Trophoblast cell (in vitro differentiated cells and primary cell): ENCODE data around the gene TJP2.

ENCODE experiments used
- DNase-seq, 2 donors: peaks; one replicate each; pipeline ENCODE4 v3.0.0-alpha.2; 2016
- H2AFZ ChIP-seq: 2 replicates; pipeline ENCODE4 v1.6.1; 2013; ENCODE audit warnings: low read length, moderate library complexity, mild to moderate bottlenecking; ENCODE audit not compliant: insufficient read depth, poor library complexity
- H2AK5ac ChIP-seq: 2 replicates; pipeline ENCODE4 v1.6.1; 2013; ENCODE audit warnings: mild to moderate bottlenecking, low read length
- H2BK120ac ChIP-seq: 2 replicates; pipeline ENCODE4 v1.6.1; 2013; ENCODE audit warnings: low read length, mild to moderate bottlenecking, moderate library complexity; ENCODE audit not compliant: insufficient read depth, poor library complexity
- H2BK12ac ChIP-seq: 2 replicates; pipeline ENCODE4 v1.6.1; 2013; ENCODE audit warnings: mild to moderate bottlenecking, low read length, moderate library complexity
- H2BK5ac ChIP-seq: 2 replicates; pipeline ENCODE4 v1.6.1; 2013; ENCODE audit warnings: low read length, low read depth, moderate library complexity, mild to moderate bottlenecking; ENCODE audit not compliant: poor library complexity
- H3K14ac ChIP-seq: 2 replicates; pipeline ENCODE4 v1.6.1; 2013; ENCODE audit warnings: mild to moderate bottlenecking, low read length
- H3K18ac ChIP-seq: 2 replicates; pipeline ENCODE4 v1.6.1; 2013; ENCODE audit warnings: mild to moderate bottlenecking, low read length
- H3K23ac ChIP-seq: 2 replicates; pipeline ENCODE4 v1.6.1; 2013; ENCODE audit warnings: low read length
- H3K27ac ChIP-seq: 2 replicates; pipeline ENCODE4 v1.5.1; 2013; ENCODE audit warnings: low read depth, mild to moderate bottlenecking, inconsistent platforms, low read length, moderate library complexity
- H3K27me3 ChIP-seq: 2 replicates; pipeline ENCODE4 v1.6.1; 2013; ENCODE audit warnings: inconsistent platforms, mild to moderate bottlenecking, low read length, moderate library complexity; ENCODE audit not compliant: insufficient read depth
- H3K36me3 ChIP-seq, 2 experiments: 1 replicate in 1 of 2; 2 replicates in 1 of 2; pipeline ENCODE4 v1.6.1; 2013; ENCODE audit warnings: low read length in 2 of 2, mild to moderate bottlenecking in 2 of 2, moderate library complexity in 1 of 2; ENCODE audit not compliant: insufficient read depth in 2 of 2, control insufficient read depth in 1 of 2
- H3K4ac ChIP-seq: 2 replicates; pipeline ENCODE4 v1.6.1; 2013; ENCODE audit warnings: low read depth, mild to moderate bottlenecking, low read length, moderate library complexity
- H3K4me1 ChIP-seq, 2 experiments: 1 replicate in 1 of 2; 2 replicates in 1 of 2; pipeline ENCODE4 v1.6.1; 2013; ENCODE audit warnings: low read length in 2 of 2, mild to moderate bottlenecking in 2 of 2, moderate library complexity in 1 of 2; ENCODE audit not compliant: insufficient read depth in 2 of 2, control insufficient read depth in 1 of 2
- H3K4me2 ChIP-seq: 2 replicates; pipeline ENCODE4 v1.6.1; 2013; ENCODE audit warnings: inconsistent platforms, mild to moderate bottlenecking, low read length, moderate library complexity
- H3K4me3 ChIP-seq: 2 replicates; pipeline ENCODE4 v1.5.1; 2013; ENCODE audit warnings: mild to moderate bottlenecking, low read depth, low read length, inconsistent platforms
- H3K79me1 ChIP-seq: one replicate; pipeline ENCODE4 v1.6.1; 2013; ENCODE audit warnings: low read length
- H3K79me2 ChIP-seq: 2 replicates; pipeline ENCODE4 v1.6.1; 2013; ENCODE audit warnings: low read length, mild to moderate bottlenecking; ENCODE audit not compliant: control insufficient read depth, insufficient read depth, poor library complexity
- H3K9ac ChIP-seq: 2 replicates; pipeline ENCODE4 v1.6.1; 2013; ENCODE audit warnings: mild to moderate bottlenecking, low read length
- H3K9me3 ChIP-seq: 2 replicates; pipeline ENCODE4 v1.6.1; 2013; ENCODE audit warnings: low read depth, mild to moderate bottlenecking, control low read depth, inconsistent platforms, low read length; ENCODE audit not compliant: insufficient read depth
- H4K12ac ChIP-seq: 2 replicates; pipeline ENCODE4 v1.6.1; 2013; ENCODE audit warnings: low read depth, mild to moderate bottlenecking, low read length, moderate library complexity
- H4K8ac ChIP-seq: 2 replicates; pipeline ENCODE4 v1.6.1; 2013; ENCODE audit warnings: low read depth, mild to moderate bottlenecking, low read length, moderate library complexity
- H4K91ac ChIP-seq: one replicate; pipeline ENCODE4 v1.6.1; 2013; ENCODE audit warnings: low read depth, mild to moderate bottlenecking, low read length, moderate library complexity
- WGBS: extraction: QIAGEN DNeasy Blood & Tissue Kit; methylation state at CpG from one replicate; pipeline ENCODE4 v1.1.7; 2013; ENCODE audit warnings: missing lambda C conversion rate; ENCODE audit not compliant: insufficient read length, insufficient coverage; ENCODE audit errors: extremely low coverage; 5-methylcytosine and 5-hydroxymethylcytosine counted together

The TJP2 gene

DNA sequence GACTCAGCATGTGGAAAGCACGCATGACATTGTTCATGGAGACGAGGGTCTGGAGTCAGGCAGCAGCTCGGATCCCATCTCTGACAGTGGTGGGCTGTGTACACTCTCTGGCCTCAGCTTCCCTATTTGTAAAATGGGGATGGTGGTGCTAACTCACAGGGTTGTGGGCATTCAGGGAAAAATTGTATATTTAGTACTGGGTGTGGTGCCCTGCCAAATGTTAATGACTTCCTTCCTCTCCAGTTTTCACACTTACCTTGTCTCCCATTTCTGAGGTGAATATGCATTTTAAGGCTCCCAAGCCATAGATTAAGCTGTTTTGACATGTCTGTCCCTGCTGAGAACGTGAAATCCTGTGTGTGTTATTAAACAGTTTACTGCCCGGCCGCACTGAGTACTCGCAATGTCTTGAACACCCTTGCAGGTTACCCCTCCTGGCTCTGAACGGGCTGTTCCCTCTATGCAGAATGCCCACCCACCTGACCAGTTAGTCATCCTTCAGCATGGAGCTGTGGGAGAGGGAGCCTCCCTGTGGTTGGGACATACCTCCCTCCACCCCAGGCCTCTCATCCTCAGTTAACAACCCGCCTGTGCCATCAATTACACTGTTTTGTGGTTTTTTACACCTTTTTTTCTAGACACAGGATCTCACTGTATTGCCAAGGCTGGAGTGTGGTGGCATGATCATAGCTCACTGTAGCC, 25.8 kb downstream of the TJP2 start:
- no peak overlapping the region for H2BK12ac ChIP-seq
- H3K9ac ChIP-seq, result no peak overlapping the region
- H3K9me3 ChIP-seq, result no peaks in the 10 kb centered on the region
- no CpG with 5 or more reads among the region's 9 CpGs for WGBS
- no peaks in the 10 kb centered on the region for H3K36me3 ChIP-seq
- H3K23ac ChIP-seq, result no peak overlapping the region
- H3K27ac ChIP-seq, result no peak overlapping the region
- peaks cover 12 to 25% of the 10 kb centered on the region in 2 experiments for H3K4me1 ChIP-seq
- no peak overlapping the region for H2BK5ac ChIP-seq
- DNase-seq, result no peak
- no peak overlapping the region for H3K4me3 ChIP-seq
- no peak overlapping the region for H3K4me2 ChIP-seq
- no peaks in the 10 kb centered on the region for H3K79me1 ChIP-seq
- H3K79me2 ChIP-seq, result peaks cover 24% of the 10 kb centered on the region
- no peak overlapping the region for H3K18ac ChIP-seq
- H2BK120ac ChIP-seq, result no peak overlapping the region
- no peaks in the 10 kb centered on the region for H3K27me3 ChIP-seq
- no peak overlapping the region for H4K8ac ChIP-seq
- H2AFZ ChIP-seq, result no peak overlapping the region
- H2AK5ac ChIP-seq, result no peak overlapping the region
- H4K91ac ChIP-seq, result no peak overlapping the region
- H4K12ac ChIP-seq, result no peak overlapping the region
- H3K14ac ChIP-seq, result no peak overlapping the region
- peak overlapping the region; percentile 49 for H3K4ac ChIP-seq

DNA sequence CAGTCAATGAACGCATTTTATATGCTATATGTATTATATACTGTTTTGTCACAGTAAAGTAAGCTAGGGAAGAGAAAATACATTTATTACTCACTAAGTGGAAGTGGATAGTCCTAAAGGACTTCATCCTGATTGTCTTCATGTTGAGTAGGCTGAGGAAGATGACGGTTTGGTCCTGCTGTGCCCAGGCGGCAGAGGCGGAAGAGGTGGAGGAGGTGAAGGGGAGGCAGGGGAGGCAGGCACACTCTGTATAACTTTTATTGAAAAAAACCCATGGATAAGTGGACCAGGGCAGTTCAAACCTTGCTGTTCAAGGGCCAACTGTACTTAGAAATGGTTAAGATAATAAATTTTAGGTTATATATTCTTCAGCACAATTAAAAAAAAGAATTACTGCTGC, 28.5 kb downstream of the TJP2 start:
- no peak overlapping the region for H3K9ac ChIP-seq
- no peaks in the 10 kb centered on the region for H3K36me3 ChIP-seq
- no peak overlapping the region for H4K8ac ChIP-seq
- H4K12ac ChIP-seq, result no peak overlapping the region
- peaks cover 26% of the 10 kb centered on the region for H3K79me2 ChIP-seq
- H3K9me3 ChIP-seq, result no peaks in the 10 kb centered on the region
- no peak overlapping the region for H2AFZ ChIP-seq
- H3K4me3 ChIP-seq, result no peak overlapping the region
- DNase-seq, result no peak
- no peak overlapping the region for H3K23ac ChIP-seq
- WGBS, result no CpG with 5 or more reads among the region's 4 CpGs
- H3K27me3 ChIP-seq, result no peaks in the 10 kb centered on the region
- H3K27ac ChIP-seq, result no peak overlapping the region
- no peak overlapping the region for H3K4ac ChIP-seq
- H2AK5ac ChIP-seq, result no peak overlapping the region
- no peak overlapping the region for H2BK12ac ChIP-seq
- H3K14ac ChIP-seq, result no peak overlapping the region
- no peak overlapping the region for H2BK120ac ChIP-seq
- H2BK5ac ChIP-seq, result no peak overlapping the region
- H3K4me2 ChIP-seq, result no peak overlapping the region
- H4K91ac ChIP-seq, result no peak overlapping the region
- H3K79me1 ChIP-seq, result no peaks in the 10 kb centered on the region
- no peak overlapping the region for H3K18ac ChIP-seq
- H3K4me1 ChIP-seq, result peaks cover 12 to 24% of the 10 kb centered on the region in 2 experiments

- Histone ChIP-seq H2BK5ac (no peak overlapping the region), H3K36me3 (no peaks in the 10 kb centered on the region), H3K27ac (no peak overlapping the region), H2BK12ac (no peak overlapping the region), H3K27me3 (no peaks in the 10 kb centered on the region), H3K4me3 (no peak overlapping the region), H3K23ac (peak overlapping the region; percentile 78), H3K4me1 (peaks cover 5 to 18% of the 10 kb centered on the region in 2 experiments), H3K9me3 (no peaks in the 10 kb centered on the region), H3K4ac (peak overlapping the region; percentile 39), H4K8ac (no peak overlapping the region), H3K9ac (no peak overlapping the region), H4K91ac (no peak overlapping the region), H3K79me2 (peaks cover 20% of the 10 kb centered on the region), H3K4me2 (no peak overlapping the region), H3K14ac (no peak overlapping the region), H4K12ac (no peak overlapping the region), H2AK5ac (no peak overlapping the region), H2BK120ac (no peak overlapping the region), H2AFZ (no peak overlapping the region), H3K18ac (no peak overlapping the region), H3K79me1 (no peaks in the 10 kb centered on the region)
- no CpG with 5 or more reads among the region's 2 CpGs for WGBS
- no peak for DNase-seq
Observed at GRCh38 chr9:69204326-69204725, 30.2 kb downstream of the TJP2 start.

GRCh38 chr9:69204849-69205248, 30.8 kb downstream of the TJP2 start:
- whole genome bisulfite sequencing, result no CpG with 5 or more reads among the region's 7 CpGs
- no peaks in the 10 kb centered on the region for H3K27me3 ChIP-seq
- H3K27ac ChIP-seq, result no peak overlapping the region

More at GRCh38 chr9:69204849-69205248, 30.8 kb downstream of the TJP2 start:
- Histone ChIP-seq H3K18ac (no peak overlapping the region), H2BK120ac (no peak overlapping the region), H3K4me1 (peaks cover 0 to 13% of the 10 kb centered on the region in 2 experiments), H3K23ac (no peak overlapping the region), H4K91ac (no peak overlapping the region), H4K8ac (no peak overlapping the region), H3K4ac (peak overlapping the region; percentile 53), H3K4me2 (no peak overlapping the region), H3K9ac (no peak overlapping the region), H2BK5ac (no peak overlapping the region), H2AFZ (no peak overlapping the region), H3K14ac (no peak overlapping the region), H3K4me3 (no peak overlapping the region), H3K36me3 (peaks cover 0 to under 1% of the 10 kb centered on the region in 2 experiments), H3K79me1 (no peaks in the 10 kb centered on the region), H3K9me3 (no peaks in the 10 kb centered on the region), H2AK5ac (no peak overlapping the region), H3K79me2 (peaks cover 18% of the 10 kb centered on the region), H4K12ac (no peak overlapping the region), H2BK12ac (no peak overlapping the region)
- peak in 1 of 2 donors; percentile 41 for DNase-seq
